ENCODE measurements around the gene COX7B2. TPM values are rescaled to one million over a fixed set of nuclear protein-coding genes. Genes with fewer than 3 reads are reported as not detected.

COX7B2 gene
- polyA plus RNA-seq, 2 of the 4 experiments (the other 2 are of a cell fraction): not detected

GRCh38 chr4:46781434-46782092, 127.5 kb downstream of the COX7B2 start:
- Histone ChIP-seq H3K27ac (no peak overlapping the region), H3K4me3 (no peak overlapping the region), H3K4me1 (no peaks in the 10 kb centered on the region), H3K9me3 (no peaks in the 10 kb centered on the region), H3K4me2 (no peak overlapping the region)
- ATAC-seq (no peak), DNase-seq (ENCODE audit: low read depth in 1 of 2, low spot score in 1 of 2) (no peak), FAIRE-seq (no peak)
- 36% methylated on average over 5 of the region's 25 CpGs for WGBS (ENCODE audit: missing lambda C conversion rate)
- ChIA-PET POLR2A (no interaction called here), CTCF (no interaction called here)
- no peak for TF ChIP-seq HMGXB4 (CRISPR knock-in tag; IDR thresholded peaks at IDR 0.05; ENCODE audit: borderline replicate concordance)
- TF ChIP-seq USF2 (IDR thresholded peaks at IDR 0.05): no peak
- no peak for TF ChIP-seq CEBPB (IDR thresholded peaks at IDR 0.05)
- no peak for TF ChIP-seq POLR2A (IDR thresholded peaks at IDR 0.05; ENCODE audit: low read length)
- no peak for TF ChIP-seq SMC3 (IDR thresholded peaks at IDR 0.05)
- TF ChIP-seq, protein P1, sequence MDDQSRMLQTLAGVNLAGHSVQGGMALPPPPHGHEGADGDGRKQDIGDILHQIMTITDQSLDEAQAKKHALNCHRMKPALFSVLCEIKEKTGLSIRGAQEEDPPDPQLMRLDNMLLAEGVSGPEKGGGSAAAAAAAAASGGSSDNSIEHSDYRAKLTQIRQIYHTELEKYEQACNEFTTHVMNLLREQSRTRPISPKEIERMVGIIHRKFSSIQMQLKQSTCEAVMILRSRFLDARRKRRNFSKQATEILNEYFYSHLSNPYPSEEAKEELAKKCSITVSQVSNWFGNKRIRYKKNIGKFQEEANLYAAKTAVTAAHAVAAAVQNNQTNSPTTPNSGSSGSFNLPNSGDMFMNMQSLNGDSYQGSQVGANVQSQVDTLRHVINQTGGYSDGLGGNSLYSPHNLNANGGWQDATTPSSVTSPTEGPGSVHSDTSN (IDR thresholded peaks at IDR 0.05): no peak
- TF ChIP-seq NPAS2 (CRISPR knock-in tag; IDR thresholded peaks at IDR 0.05; ENCODE audit: borderline replicate concordance): no peak
- no peak for TF ChIP-seq KDM5A (IDR thresholded peaks at IDR 0.05)
- no peak for TF ChIP-seq KDM1A (IDR thresholded peaks at IDR 0.05; ENCODE audit: low read depth)
- no peak for TF ChIP-seq NR3C1 (IDR thresholded peaks at IDR 0.05)
- no peak for TF ChIP-seq REST (IDR thresholded peaks at IDR 0.05)
- TF ChIP-seq RAD21 (conservative IDR thresholded peaks at IDR 0.05 in 1 of 2, IDR thresholded peaks at IDR 0.05 in 1 of 2): no peak
- no peak for TF ChIP-seq RNF2 (IDR thresholded peaks at IDR 0.05; ENCODE audit: borderline replicate concordance, low read depth)
- TF ChIP-seq RFX5 (IDR thresholded peaks at IDR 0.05): no peak

GRCh38 chr4:46765465-46765864, 143.6 kb downstream of the COX7B2 start:
- CTCF ChIA-PET: no interaction called here
- no peak for ATAC-seq
- Histone ChIP-seq H3K4me1 (no peaks in the 10 kb centered on the region), H3K9me3 (no peaks in the 10 kb centered on the region), H3K27ac (no peak overlapping the region), H3K4me3 (no peak overlapping the region), H3K4me2 (no peak overlapping the region)
- no CpG with 5 or more reads among the region's 2 CpGs for WGBS (ENCODE audit: missing lambda C conversion rate)
- POLR2A ChIA-PET: no interaction called here
- no peak for DNase-seq (ENCODE audit: low read depth in 1 of 2, low spot score in 1 of 2)
- FAIRE-seq: no peak
- TF ChIP-seq, protein P2, sequence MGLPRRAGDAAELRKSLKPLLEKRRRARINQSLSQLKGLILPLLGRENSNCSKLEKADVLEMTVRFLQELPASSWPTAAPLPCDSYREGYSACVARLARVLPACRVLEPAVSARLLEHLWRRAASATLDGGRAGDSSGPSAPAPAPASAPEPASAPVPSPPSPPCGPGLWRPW (IDR thresholded peaks at IDR 0.05): no peak
- TF ChIP-seq RFX5 (IDR thresholded peaks at IDR 0.05) (no peak), JUN (IDR thresholded peaks at IDR 0.05) (no peak), JUNB (IDR thresholded peaks at IDR 0.05) (no peak), BHLHE40 (IDR thresholded peaks at IDR 0.05; ENCODE audit: low read depth, low read length) (no peak), HOXB13 (CRISPR knock-in tag; IDR thresholded peaks at IDR 0.05; ENCODE audit: low read depth) (no peak), GATA3 (IDR thresholded peaks at IDR 0.05; ENCODE audit: borderline replicate concordance) (no peak), KDM5A (IDR thresholded peaks at IDR 0.05) (no peak), RNF2 (IDR thresholded peaks at IDR 0.05; ENCODE audit: borderline replicate concordance, low read depth) (no peak), NFE2L2 (conservative IDR thresholded peaks at IDR 0.05; ENCODE audit: low read length) (no peak), KDM1A (IDR thresholded peaks at IDR 0.05; ENCODE audit: low read depth) (no peak), NR3C1 (IDR thresholded peaks at IDR 0.05) (no peak), PHF8 (IDR thresholded peaks at IDR 0.05; ENCODE audit: borderline replicate concordance, low read depth) (no peak), CHD4 (IDR thresholded peaks at IDR 0.05; ENCODE audit: borderline replicate concordance) (no peak), MAX (IDR thresholded peaks at IDR 0.05) (no peak), ZNF302 (CRISPR knock-in tag; IDR thresholded peaks at IDR 0.05) (no peak)
- TF ChIP-seq, protein P3, sequence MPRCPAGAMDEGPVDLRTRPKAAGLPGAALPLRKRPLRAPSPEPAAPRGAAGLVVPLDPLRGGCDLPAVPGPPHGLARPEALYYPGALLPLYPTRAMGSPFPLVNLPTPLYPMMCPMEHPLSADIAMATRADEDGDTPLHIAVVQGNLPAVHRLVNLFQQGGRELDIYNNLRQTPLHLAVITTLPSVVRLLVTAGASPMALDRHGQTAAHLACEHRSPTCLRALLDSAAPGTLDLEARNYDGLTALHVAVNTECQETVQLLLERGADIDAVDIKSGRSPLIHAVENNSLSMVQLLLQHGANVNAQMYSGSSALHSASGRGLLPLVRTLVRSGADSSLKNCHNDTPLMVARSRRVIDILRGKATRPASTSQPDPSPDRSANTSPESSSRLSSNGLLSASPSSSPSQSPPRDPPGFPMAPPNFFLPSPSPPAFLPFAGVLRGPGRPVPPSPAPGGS (IDR thresholded peaks at IDR 0.05): no peak
